A549 (cell line): ENCODE data around the gene PBX1. TPM values are rescaled to one million over a fixed set of nuclear protein-coding genes. Genes with fewer than 3 reads are reported as not detected.

Experiments used
- ATAC-seq, 2 experiments: fragments of 200-7000 bp in 1 of 2; fragments of >200 bp in 1 of 2; cut with Nextera tagmentation in 1 of 2; cut with Tn5 transposase in 1 of 2; 3 replicates each; pipeline versions ENCODE4 v1.8.0 to v1.9.1; 2018 to 2020; ENCODE audit warnings: mild to moderate bottlenecking in 1 of 2, moderate library complexity in 1 of 2
- CTCF ChIA-PET: fragments of 300-600 bp; sonication (Branson Sonifier 250); formaldehyde crosslinking; extraction: SDS; loops from one replicate; lab custom pipeline; 2021; ENCODE audit warnings: antibody characterized with exemption, inconsistent platforms; lab: Yijun Ruan, JAX
- POLR2A ChIA-PET: fragments of 350-600 bp; formaldehyde crosslinking; extraction: SDS; loops from one replicate; lab custom pipeline; 2021; ENCODE audit warnings: antibody characterized with exemption, inconsistent platforms; lab: Yijun Ruan, JAX
- DNase-seq, 2 experiments: peaks; one replicate each; pipeline versions ENCODE4 v3.0.0 to v3.0.0-alpha.2; 2011 to 2016; ENCODE audit warnings: low read depth in 1 of 2, low spot score in 1 of 2
- FAIRE-seq: peaks from 2 replicates; lab custom pipeline; 2011; peaks lifted over from hg19 to GRCh38; lab: Jason Lieb, UNC
- H3K27ac ChIP-seq, 2 experiments: fragments of >200 bp; sonication (Bioruptor Twin); formaldehyde crosslinking; 3 replicates each; pipeline ENCODE4 v1.5.1; 2016 to 2017
- H3K4me1 ChIP-seq: fragments of >200 bp; sonication (Bioruptor Twin); formaldehyde crosslinking; 3 replicates; pipeline ENCODE4 v1.6.1; 2016
- H3K4me2 ChIP-seq: fragments of >200 bp; sonication (Bioruptor Twin); formaldehyde crosslinking; 3 replicates; pipeline ENCODE4 v1.6.1; 2016
- H3K4me3 ChIP-seq: fragments of >200 bp; sonication (Bioruptor Twin); formaldehyde crosslinking; 3 replicates; pipeline ENCODE4 v1.5.1; 2016
- H3K9me3 ChIP-seq: fragments of >200 bp; sonication (Bioruptor Twin); formaldehyde crosslinking; 3 replicates; pipeline ENCODE4 v1.6.1; 2016
- ATOH8 ChIP-seq: fragments of 250-450 bp; sonication (Bioruptor Pico); IDR thresholded peaks from 2 replicates; pipeline ENCODE4 v1.5.0; 2020; ENCODE audit warnings: low read depth, mild to moderate bottlenecking, moderate library complexity
- CEBPB ChIP-seq, 2 experiments: fragments of >200 bp in 1 of 2; sonication (Bioruptor Twin) in 1 of 2; formaldehyde crosslinking in 1 of 2; IDR thresholded peaks; 2 replicates each; pipeline ENCODE4 v1.6.1; 2012 to 2016
- EHMT2 ChIP-seq: fragments of 200-600 bp; sonication (generic); IDR thresholded peaks from 2 replicates; pipeline ENCODE4 v1.6.1; 2016; ENCODE audit warnings: antibody characterized with exemption, low read depth, mild to moderate bottlenecking, moderate library complexity
- EP300 ChIP-seq, 2 experiments: fragments of >200 bp; sonication (Bioruptor Twin); formaldehyde crosslinking; IDR thresholded peaks; 2 replicates in 1 of 2; 3 replicates in 1 of 2; pipeline ENCODE4 v1.6.1; 2016 to 2017
- FOSL2 ChIP-seq, 2 experiments: fragments of 450-650 bp in 1 of 2; fragments of >200 bp in 1 of 2; sonication (Bioruptor Twin) in 1 of 2; formaldehyde crosslinking; IDR thresholded peaks; 2 replicates each; pipeline versions ENCODE4 v1.5.0 to v1.6.1; 2016 to 2020; ENCODE audit warnings: mild to moderate bottlenecking in 1 of 2, moderate library complexity in 1 of 2
- GATA3 ChIP-seq: IDR thresholded peaks from 2 replicates; pipeline ENCODE4 v1.6.1; 2012; ENCODE audit warnings: borderline replicate concordance
- HDAC2 ChIP-seq: fragments of 200-600 bp; sonication (generic); IDR thresholded peaks from 2 replicates; pipeline ENCODE4 v1.6.1; 2016
- HMGXB4 ChIP-seq: fragments of 250-450 bp; sonication (Bioruptor Pico); IDR thresholded peaks from 2 replicates; pipeline ENCODE4 v1.5.0; 2021; ENCODE audit warnings: mild to moderate bottlenecking, moderate library complexity, borderline replicate concordance
- KDM5A ChIP-seq: fragments of 200-600 bp; sonication (generic); IDR thresholded peaks from 2 replicates; pipeline ENCODE4 v1.6.1; 2016; ENCODE audit warnings: antibody characterized with exemption, mild to moderate bottlenecking
- MAX ChIP-seq: IDR thresholded peaks from 2 replicates; pipeline ENCODE4 v1.6.1; 2012
- NPAS2 ChIP-seq: fragments of 250-450 bp; sonication (Bioruptor Pico); IDR thresholded peaks from 2 replicates; pipeline ENCODE4 v1.8.0; 2022; ENCODE audit warnings: mild to moderate bottlenecking, moderate library complexity, borderline replicate concordance
- PHF8 ChIP-seq: fragments of 200-600 bp; sonication (generic); IDR thresholded peaks from 2 replicates; pipeline ENCODE4 v1.6.1; 2016; ENCODE audit warnings: low read depth, mild to moderate bottlenecking, antibody characterized with exemption, moderate library complexity, borderline replicate concordance
- POLR2A ChIP-seq: IDR thresholded peaks from 2 replicates; pipeline ENCODE4 v1.6.1; 2012; ENCODE audit warnings: mild to moderate bottlenecking, low read length
- POLR2AphosphoS2 ChIP-seq: conservative IDR thresholded peaks from 2 replicates; pipeline ENCODE4 v1.6.1; 2012; ENCODE audit warnings: low read length, improper control_type of control experiment, inconsistent platforms
- RAD21 ChIP-seq, 2 experiments: fragments of >200 bp in 1 of 2; sonication (Bioruptor Twin) in 1 of 2; formaldehyde crosslinking in 1 of 2; IDR thresholded peaks in 1 of 2; conservative IDR thresholded peaks in 1 of 2; 2 replicates in 1 of 2; 3 replicates in 1 of 2; pipeline ENCODE4 v1.6.1; 2012 to 2018; ENCODE audit warnings: inconsistent platforms in 1 of 2
- RCOR1 ChIP-seq: fragments of 150-350 bp; IDR thresholded peaks from 2 replicates; pipeline ENCODE4 v1.6.1; 2014; ENCODE audit warnings: antibody characterized with exemption, low read length, low read depth
- RNF2 ChIP-seq: fragments of 200-600 bp; sonication (generic); IDR thresholded peaks from 2 replicates; pipeline ENCODE4 v1.6.1; 2016; ENCODE audit warnings: low read depth, mild to moderate bottlenecking, antibody characterized with exemption, moderate library complexity, borderline replicate concordance
- ZFP36 ChIP-seq: fragments of 450-650 bp; IDR thresholded peaks from 2 replicates; pipeline ENCODE4 v1.6.1; 2014; ENCODE audit warnings: borderline replicate concordance; ENCODE audit not compliant: partially characterized antibody
- WGBS: methylation state at CpG from one replicate; pipeline ENCODE4 v1.1.6; 2017; ENCODE audit errors: missing lambda C conversion rate; 5-methylcytosine and 5-hydroxymethylcytosine counted together
- polyA plus RNA-seq, 4 experiments: library from polyadenylated mRNA; depleted of rRNA in 3 of 4; stranded (reverse); fragments of >200 nt; fragmentation: RNase III in 1 of 4; extraction: RNeasy Plus Mini Kit Qiagen cat#74134 plus additional on column Dnase treatment in 1 of 4; gene quantifications; 2 replicates in 3 of 4; 3 replicates in 1 of 4; pipeline ENCODE4 v1.2.3, GENCODE V29; 2011 to 2017

The PBX1 gene
- polyA plus RNA-seq, 2 of the 4 experiments (the other 2 are of a cell fraction), result 47.8 to 61.5 TPM

GRCh38 chr1:164719676-164720439 lies 160.9 kb downstream of the PBX1 start:
- 58% methylated on average over 8 of the region's 8 CpGs for WGBS
- no peak for TF ChIP-seq NPAS2 (CRISPR knock-in tag)
- no peak for TF ChIP-seq RCOR1
- TF ChIP-seq RNF2, result no peak
- TF ChIP-seq EHMT2, result no peak
- TF ChIP-seq ATOH8, result no peak
- no peak for TF ChIP-seq ZFP36
- no peak for TF ChIP-seq RAD21 (conservative IDR thresholded peaks at IDR 0.05 in 1 of 2, IDR thresholded peaks at IDR 0.05 in 1 of 2)
- no peak for TF ChIP-seq HMGXB4 (CRISPR knock-in tag)
- no peak for TF ChIP-seq EP300 (IDR thresholded peaks at IDR 0.05)
- TF ChIP-seq PHF8, result no peak
- TF ChIP-seq FOSL2 (IDR thresholded peaks at IDR 0.05), result no peak
- TF ChIP-seq FOSL2 (CRISPR knock-in tag; IDR thresholded peaks at IDR 0.05), result no peak
- Histone ChIP-seq H3K4me1 (peaks cover 31% of the 10 kb centered on the region; the same call in 2 of the 3 replicates), H3K27ac (peak overlapping the region in 1 of 2 experiments; percentile 62; a peak in 2 of 6 replicates), H3K9me3 (no peaks in the 10 kb centered on the region), H3K4me3 (no peak overlapping the region), H3K4me2 (no peak overlapping the region)
- FAIRE-seq (no peak), ATAC-seq (no peak), DNase-seq (no peak)
- ChIA-PET POLR2A (no interaction called here), CTCF (interaction anchor here (1.0 kb wide), 1 partner anchor 45 kb away, joined by 3 read pairs; no protein-coding TSS in a partner anchor)

- Histone ChIP-seq H3K4me1 (peaks cover 37% of the 10 kb centered on the region; the same call in 2 of the 3 replicates), H3K4me2 (no peak overlapping the region), H3K27ac (peak overlapping the region in 1 of 2 experiments; percentile 51; a peak in 2 of 6 replicates), H3K9me3 (no peaks in the 10 kb centered on the region), H3K4me3 (no peak overlapping the region)
- FAIRE-seq (no peak), DNase-seq (no peak), ATAC-seq (no peak; a peak in 1 of 6 replicates)
- POLR2A ChIA-PET, result no interaction called here
- CTCF ChIA-PET, result no interaction called here
- 63% methylated on average over 6 of the region's 7 CpGs for WGBS
- no peak for TF ChIP-seq KDM5A
- TF ChIP-seq HMGXB4 (CRISPR knock-in tag), result no peak
- TF ChIP-seq POLR2A, result no peak
- no peak for TF ChIP-seq GATA3
- TF ChIP-seq MAX, result no peak
- TF ChIP-seq EP300 (IDR thresholded peaks at IDR 0.05), result no peak
- no peak for TF ChIP-seq NPAS2 (CRISPR knock-in tag)
- no peak for TF ChIP-seq CEBPB (IDR thresholded peaks at IDR 0.05)
- TF ChIP-seq POLR2AphosphoS2, result no peak
- TF ChIP-seq HDAC2, result no peak
Observed at GRCh38 chr1:164720440-164721227, 161.7 kb downstream of the PBX1 start.
